ENCODE data around the gene SLC22A7.

SLC22A7 gene

GRCh38 chr6:43264599-43265145 lies 33.4 kb upstream of the SLC22A7 start:
- Histone ChIP-seq H3K36me3 (ENCODE audit: control insufficient read depth, insufficient read depth, low read length) (no peaks in the 10 kb centered on the region), H2AFZ (no peak overlapping the region), H3K4me3 (ENCODE audit: low read depth, low read length) (no peak overlapping the region), H3K79me2 (no peaks in the 10 kb centered on the region), H3K4me1 (peaks cover 8% of the 10 kb centered on the region), H3K9me3 (ENCODE audit: control insufficient read depth, low read length) (no peaks in the 10 kb centered on the region), H3K4me2 (ENCODE audit: low read length) (no peak overlapping the region), H3K27ac (no peak overlapping the region), H3K9ac (no peak overlapping the region), H3K27me3 (ENCODE audit: control insufficient read depth, insufficient read depth, low read length) (no peaks in the 10 kb centered on the region)
- TF ChIP-seq, protein P1, sequence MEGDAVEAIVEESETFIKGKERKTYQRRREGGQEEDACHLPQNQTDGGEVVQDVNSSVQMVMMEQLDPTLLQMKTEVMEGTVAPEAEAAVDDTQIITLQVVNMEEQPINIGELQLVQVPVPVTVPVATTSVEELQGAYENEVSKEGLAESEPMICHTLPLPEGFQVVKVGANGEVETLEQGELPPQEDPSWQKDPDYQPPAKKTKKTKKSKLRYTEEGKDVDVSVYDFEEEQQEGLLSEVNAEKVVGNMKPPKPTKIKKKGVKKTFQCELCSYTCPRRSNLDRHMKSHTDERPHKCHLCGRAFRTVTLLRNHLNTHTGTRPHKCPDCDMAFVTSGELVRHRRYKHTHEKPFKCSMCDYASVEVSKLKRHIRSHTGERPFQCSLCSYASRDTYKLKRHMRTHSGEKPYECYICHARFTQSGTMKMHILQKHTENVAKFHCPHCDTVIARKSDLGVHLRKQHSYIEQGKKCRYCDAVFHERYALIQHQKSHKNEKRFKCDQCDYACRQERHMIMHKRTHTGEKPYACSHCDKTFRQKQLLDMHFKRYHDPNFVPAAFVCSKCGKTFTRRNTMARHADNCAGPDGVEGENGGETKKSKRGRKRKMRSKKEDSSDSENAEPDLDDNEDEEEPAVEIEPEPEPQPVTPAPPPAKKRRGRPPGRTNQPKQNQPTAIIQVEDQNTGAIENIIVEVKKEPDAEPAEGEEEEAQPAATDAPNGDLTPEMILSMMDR (IDR thresholded peaks at IDR 0.05), result no peak

- no peaks in the 10 kb centered on the region for H3K27me3 ChIP-seq (ENCODE audit: control insufficient read depth, insufficient read depth, low read length)
- H3K4me1 ChIP-seq, result peaks cover 13% of the 10 kb centered on the region
- H3K9me3 ChIP-seq (ENCODE audit: control insufficient read depth, low read length), result no peaks in the 10 kb centered on the region
- H3K9ac ChIP-seq, result no peak overlapping the region
- H2AFZ ChIP-seq, result no peak overlapping the region
- no peak overlapping the region for H3K4me2 ChIP-seq (ENCODE audit: low read length)
- TF ChIP-seq, protein P1 (IDR thresholded peaks at IDR 0.05), result no peak
- H3K27ac ChIP-seq, result no peak overlapping the region
- H3K79me2 ChIP-seq, result no peaks in the 10 kb centered on the region
- H3K4me3 ChIP-seq (ENCODE audit: low read depth, low read length), result no peak overlapping the region
- H3K36me3 ChIP-seq (ENCODE audit: control insufficient read depth, insufficient read depth, low read length), result no peaks in the 10 kb centered on the region
Measured at GRCh38 chr6:43265564-43265963, 32.5 kb upstream of the SLC22A7 start.

- Histone ChIP-seq H2AFZ (no peak overlapping the region), H3K27me3 (ENCODE audit: control insufficient read depth, insufficient read depth, low read length) (no peaks in the 10 kb centered on the region), H3K9ac (no peak overlapping the region), H3K4me1 (peaks cover 14% of the 10 kb centered on the region), H3K79me2 (no peaks in the 10 kb centered on the region), H3K4me3 (ENCODE audit: low read depth, low read length) (no peak overlapping the region), H3K27ac (no peak overlapping the region), H3K4me2 (ENCODE audit: low read length) (no peak overlapping the region), H3K36me3 (ENCODE audit: control insufficient read depth, insufficient read depth, low read length) (no peaks in the 10 kb centered on the region), H3K9me3 (ENCODE audit: control insufficient read depth, low read length) (no peaks in the 10 kb centered on the region)
- TF ChIP-seq, protein P1 (IDR thresholded peaks at IDR 0.05), result no peak
Measured at GRCh38 chr6:43267619-43268354, 30.3 kb upstream of the SLC22A7 start.

- Histone ChIP-seq H3K9ac (no peak overlapping the region), H3K27me3 (ENCODE audit: control insufficient read depth, insufficient read depth, low read length) (no peaks in the 10 kb centered on the region), H3K4me1 (peaks cover 14% of the 10 kb centered on the region), H3K9me3 (ENCODE audit: control insufficient read depth, low read length) (no peaks in the 10 kb centered on the region), H3K79me2 (no peaks in the 10 kb centered on the region), H3K36me3 (ENCODE audit: control insufficient read depth, insufficient read depth, low read length) (no peaks in the 10 kb centered on the region), H3K4me2 (ENCODE audit: low read length) (no peak overlapping the region), H3K4me3 (ENCODE audit: low read depth, low read length) (no peak overlapping the region), H2AFZ (peak overlapping the region; percentile 53), H3K27ac (no peak overlapping the region)
- TF ChIP-seq, protein P1 (IDR thresholded peaks at IDR 0.05), result no peak
Measured at GRCh38 chr6:43268355-43268700, 29.7 kb upstream of the SLC22A7 start.

Data from parathyroid adenoma (tissue), 2 donors.